Esophagus muscularis mucosa (tissue), 4 donors: ENCODE results near the gene PRKAR1B. TPM values are rescaled to one million over a fixed set of nuclear protein-coding genes. Genes with fewer than 3 reads are reported as not detected.

ENCODE experiments used
- DNase-seq: peaks from one replicate; pipeline ENCODE4 v3.0.0-alpha.2; 2017; ENCODE audit errors: extremely low spot score
- H3K27ac ChIP-seq, 4 donors: fragments of 200-600 bp; sonication (generic); replicated peaks in 1 of 4; 1 replicate in 3 of 4; 2 replicates in 1 of 4; pipeline ENCODE4 v1.5.1; 2016 to 2019; ENCODE audit warnings: mild to moderate bottlenecking in 1 of 4
- H3K27me3 ChIP-seq, 4 donors: fragments of 200-600 bp; sonication (generic); one replicate each; pipeline versions ENCODE4 v1.5.1 to v1.6.0; 2016 to 2019
- H3K36me3 ChIP-seq, 4 donors: fragments of 200-600 bp; sonication (generic); one replicate each; pipeline ENCODE4 v1.5.1; 2016 to 2019
- H3K4me1 ChIP-seq, 4 donors: fragments of 200-600 bp; sonication (generic); one replicate each; pipeline ENCODE4 v1.5.1; 2016 to 2019
- H3K4me3 ChIP-seq, 4 donors: fragments of 200-600 bp; sonication (generic); 1 replicate in 2 of 4; 2 replicates in 2 of 4; pipeline ENCODE4 v1.5.1; 2016 to 2019; ENCODE audit warnings: mild to moderate bottlenecking in 4 of 4, moderate library complexity in 1 of 4
- H3K9me3 ChIP-seq, 4 donors: fragments of 200-600 bp; sonication (generic); 1 replicate in 3 of 4; 2 replicates in 1 of 4; pipeline ENCODE4 v1.5.1; 2016 to 2019
- EP300 ChIP-seq: sonication (generic); formaldehyde crosslinking; IDR thresholded peaks from one replicate; pipeline ENCODE4 v1.6.1; 2017; ENCODE audit warnings: antibody characterized with exemption
- POLR2A ChIP-seq: fragments of 450-650 bp; IDR thresholded peaks from one replicate; pipeline ENCODE4 v1.6.1; 2017; ENCODE audit warnings: antibody characterized with exemption, moderate library complexity, mild to moderate bottlenecking, low read depth
- POLR2AphosphoS5 ChIP-seq, 2 donors: sonication (generic); formaldehyde crosslinking; IDR thresholded peaks; one replicate each; pipeline ENCODE4 v1.6.1; 2017; ENCODE audit warnings: antibody characterized with exemption in 2 of 2
- WGBS: methylation state at CpG from one replicate; pipeline ENCODE4 v1.1.5; 2018; 5-methylcytosine and 5-hydroxymethylcytosine counted together
- intact Hi-C: fragments of 100-400 bp; cut with DNase I; formaldehyde crosslinking; loops from one replicate; pipeline ENCODE4 v1.15.1; 2023
- total RNA-seq, 4 donors: library from RNA; depleted of rRNA; stranded (reverse); fragments of >200 nt; gene quantifications; one replicate each; pipeline versions ENCODE4 v1.1.0 to v1.2.1, GENCODE V29; 2016
- TF ChIP-seq, protein P1 (sequence below), 3 experiments: fragments of 200-600 bp in 2 of 3; fragments of 450-650 bp in 1 of 3; sonication (generic) in 2 of 3; IDR thresholded peaks; one replicate each; pipeline ENCODE4 v1.5.1; 2017 to 2019; ENCODE audit warnings: antibody characterized with exemption in 3 of 3, mild to moderate bottlenecking in 2 of 3, moderate library complexity in 1 of 3

Gene PRKAR1B
- total RNA-seq, 4 donors from 2014 or later, result 15.4 to 46.9 (median 31.4) TPM

DNA sequence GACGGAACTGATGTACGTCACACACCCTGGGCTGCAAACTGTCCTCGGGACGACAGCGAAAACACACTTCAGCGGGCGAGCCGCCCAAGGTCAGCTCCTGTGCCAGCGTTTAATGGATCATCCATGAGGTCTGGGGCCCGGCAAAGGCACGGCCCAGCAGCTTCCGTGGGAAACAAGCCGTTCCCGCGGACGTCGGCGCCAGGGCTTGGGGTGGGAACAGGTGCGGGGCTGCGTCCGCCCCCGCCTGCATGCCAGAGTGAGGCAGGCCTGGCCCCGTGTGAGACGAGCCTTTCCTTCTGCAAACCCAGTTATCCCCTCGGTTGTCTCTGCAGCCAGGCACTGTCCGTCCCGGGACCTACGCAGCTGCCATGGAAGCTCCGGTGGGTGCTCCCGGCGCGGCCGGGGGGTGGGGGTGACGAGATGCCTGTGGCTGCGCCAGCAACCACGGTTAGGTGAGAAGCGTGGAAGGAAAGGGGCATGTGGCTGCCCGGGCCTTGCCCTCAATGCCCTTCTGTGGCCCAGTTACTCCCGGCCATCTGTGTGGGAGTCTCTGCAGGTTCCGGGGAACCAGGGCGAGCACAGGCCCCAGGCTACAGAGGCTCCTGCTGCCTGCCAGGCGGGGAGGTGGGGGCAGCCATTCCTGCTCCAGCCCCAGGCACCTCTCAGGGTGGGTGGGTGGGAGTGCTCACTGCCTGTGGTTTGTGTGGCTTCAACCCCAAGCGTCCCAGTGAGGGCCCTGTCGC lies 165.3 kb downstream of the PRKAR1B start:
- WGBS, result 79% methylated on average over 19 of the region's 44 CpGs
- no peak for TF ChIP-seq POLR2AphosphoS5 (IDR thresholded peaks at IDR 0.05)
- no peak for TF ChIP-seq POLR2A
- TF ChIP-seq, protein P1, sequence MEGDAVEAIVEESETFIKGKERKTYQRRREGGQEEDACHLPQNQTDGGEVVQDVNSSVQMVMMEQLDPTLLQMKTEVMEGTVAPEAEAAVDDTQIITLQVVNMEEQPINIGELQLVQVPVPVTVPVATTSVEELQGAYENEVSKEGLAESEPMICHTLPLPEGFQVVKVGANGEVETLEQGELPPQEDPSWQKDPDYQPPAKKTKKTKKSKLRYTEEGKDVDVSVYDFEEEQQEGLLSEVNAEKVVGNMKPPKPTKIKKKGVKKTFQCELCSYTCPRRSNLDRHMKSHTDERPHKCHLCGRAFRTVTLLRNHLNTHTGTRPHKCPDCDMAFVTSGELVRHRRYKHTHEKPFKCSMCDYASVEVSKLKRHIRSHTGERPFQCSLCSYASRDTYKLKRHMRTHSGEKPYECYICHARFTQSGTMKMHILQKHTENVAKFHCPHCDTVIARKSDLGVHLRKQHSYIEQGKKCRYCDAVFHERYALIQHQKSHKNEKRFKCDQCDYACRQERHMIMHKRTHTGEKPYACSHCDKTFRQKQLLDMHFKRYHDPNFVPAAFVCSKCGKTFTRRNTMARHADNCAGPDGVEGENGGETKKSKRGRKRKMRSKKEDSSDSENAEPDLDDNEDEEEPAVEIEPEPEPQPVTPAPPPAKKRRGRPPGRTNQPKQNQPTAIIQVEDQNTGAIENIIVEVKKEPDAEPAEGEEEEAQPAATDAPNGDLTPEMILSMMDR (IDR thresholded peaks at IDR 0.05), result no peak
- TF ChIP-seq EP300, result no peak
- no peak for DNase-seq
- Histone ChIP-seq H3K4me3 (no peak overlapping the region), H3K36me3 (no peaks in the 10 kb centered on the region), H3K27ac (no peak overlapping the region), H3K27me3 (no peaks in the 10 kb centered on the region), H3K9me3 (no peaks in the 10 kb centered on the region), H3K4me1 (peaks cover 0 to 3% (median 0%) of the 10 kb centered on the region in 4 donors)
- intact Hi-C loops, result no loop called here

DNA sequence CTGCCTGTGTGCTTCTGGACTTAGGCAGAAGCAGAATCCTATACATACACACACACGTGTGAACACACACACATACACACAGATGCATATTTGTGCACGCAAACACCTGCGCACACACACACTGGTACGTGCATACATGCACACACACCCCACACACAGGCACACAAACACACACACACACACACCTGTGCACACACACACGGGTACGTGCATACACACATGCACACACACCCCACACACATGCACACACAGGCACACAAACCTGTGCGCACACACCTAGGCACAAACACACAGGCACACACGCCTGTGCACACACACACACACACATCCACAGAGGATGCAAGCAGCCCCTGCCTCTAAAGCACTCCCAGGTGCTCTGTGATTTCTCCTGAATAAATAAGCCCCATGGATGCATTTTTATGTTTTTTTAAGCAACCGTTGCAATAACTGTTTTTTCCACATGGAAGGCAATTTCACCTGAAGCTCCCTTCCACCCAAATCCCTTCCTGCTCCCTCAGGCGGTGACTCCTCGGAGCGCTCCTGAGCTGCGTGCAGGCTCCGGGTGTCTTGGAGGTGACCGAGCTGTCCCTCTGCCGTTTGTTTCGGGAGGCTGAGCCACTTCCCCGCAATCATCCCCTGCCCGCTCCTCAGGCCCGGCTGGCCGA lies 166.0 kb downstream of the PRKAR1B start:
- TF ChIP-seq, protein P1 (IDR thresholded peaks at IDR 0.05), result no peak
- TF ChIP-seq POLR2AphosphoS5 (IDR thresholded peaks at IDR 0.05) (no peak), POLR2A (no peak), EP300 (no peak)
- no peak for DNase-seq
- no peak overlapping the region for H3K4me3 ChIP-seq
- peaks cover 0 to 3% (median 0%) of the 10 kb centered on the region in 4 donors for H3K4me1 ChIP-seq
- H3K9me3 ChIP-seq, result no peaks in the 10 kb centered on the region
- no peaks in the 10 kb centered on the region for H3K36me3 ChIP-seq
- no peaks in the 10 kb centered on the region for H3K27me3 ChIP-seq
- no peak overlapping the region for H3K27ac ChIP-seq
- 90% methylated on average over 21 of the region's 21 CpGs for WGBS
- intact Hi-C loops, result no loop called here

DNA sequence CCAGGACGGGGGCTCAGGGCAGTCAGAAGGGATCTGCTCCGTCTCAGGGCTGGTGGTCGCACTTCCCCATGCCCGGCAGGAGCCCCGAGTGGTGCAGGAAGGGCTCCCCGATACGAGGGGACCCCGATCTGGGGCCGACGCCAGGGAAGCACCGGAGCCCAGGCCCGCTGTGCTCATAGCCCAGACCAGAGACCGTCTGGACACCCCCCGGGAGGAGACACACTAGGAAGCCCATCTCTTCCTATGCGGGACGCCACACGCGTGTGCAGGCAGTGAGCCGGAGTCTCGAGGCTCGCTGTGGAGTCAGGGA lies 167.7 kb downstream of the PRKAR1B start:
- H3K27me3 ChIP-seq, result no peaks in the 10 kb centered on the region
- peaks cover 0 to 7% (median 0%) of the 10 kb centered on the region in 4 donors for H3K36me3 ChIP-seq
- no peak for DNase-seq
- no peak for TF ChIP-seq POLR2AphosphoS5 (IDR thresholded peaks at IDR 0.05)
- TF ChIP-seq, protein P1 (IDR thresholded peaks at IDR 0.05), result no peak
- H3K4me1 ChIP-seq, result no peaks in the 10 kb centered on the region
- H3K9me3 ChIP-seq, result no peaks in the 10 kb centered on the region
- no peak overlapping the region for H3K4me3 ChIP-seq
- no peak overlapping the region for H3K27ac ChIP-seq
- WGBS, result 94% methylated on average over 14 of the region's 21 CpGs
- intact Hi-C loops, result no loop called here

DNA sequence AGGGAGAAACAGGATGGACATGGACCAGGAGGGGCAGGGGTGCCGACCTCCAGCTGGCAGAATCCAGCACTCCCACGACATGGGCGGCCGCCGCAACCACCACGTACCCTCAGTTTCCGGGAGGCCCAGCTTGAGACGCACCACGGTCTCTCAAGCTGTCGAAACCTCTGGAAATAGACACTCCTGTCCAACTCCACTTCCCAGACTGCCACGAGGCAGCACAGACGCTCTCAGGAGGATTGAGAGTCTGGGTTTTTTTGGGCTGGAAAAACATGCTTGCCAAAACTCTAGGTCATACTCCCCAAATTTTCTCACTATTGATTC lies 169.6 kb downstream of the PRKAR1B start:
- no peaks in the 10 kb centered on the region for H3K27me3 ChIP-seq
- no peak overlapping the region for H3K4me3 ChIP-seq
- H3K4me1 ChIP-seq, result no peaks in the 10 kb centered on the region
- peaks cover 0 to 7% (median 0%) of the 10 kb centered on the region in 4 donors for H3K36me3 ChIP-seq
- no peak for TF ChIP-seq POLR2AphosphoS5 (IDR thresholded peaks at IDR 0.05)
- TF ChIP-seq POLR2A, result no peak
- TF ChIP-seq, protein P1 (IDR thresholded peaks at IDR 0.05), result no peak
- TF ChIP-seq EP300, result no peak
- intact Hi-C loops, result no loop called here
- no peaks in the 10 kb centered on the region for H3K9me3 ChIP-seq
- H3K27ac ChIP-seq, result no peak overlapping the region
- DNase-seq, result no peak
- WGBS, result 87% methylated on average over 12 of the region's 12 CpGs
